GM12892 (cell line): ENCODE measurements around the gene CBX2.

Source experiments
- DNase-seq: peaks from one replicate; pipeline ENCODE4 v3.0.0; 2011; ENCODE audit not compliant: insufficient read length
- FAIRE-seq: peaks from 2 replicates; lab custom pipeline; 2011; peaks lifted over from hg19 to GRCh38; lab: Jason Lieb, UNC
- POLR2A ChIP-seq: IDR thresholded peaks from 2 replicates; pipeline ENCODE4 v1.6.1; 2011; ENCODE audit warnings: low read depth, low read length, control low read depth
- POLR2AphosphoS5 ChIP-seq: IDR thresholded peaks from 2 replicates; pipeline ENCODE4 v1.6.1; 2011; ENCODE audit warnings: low read depth, low read length, control low read depth
- TAF1 ChIP-seq: IDR thresholded peaks from 2 replicates; pipeline ENCODE4 v1.6.1; 2011; ENCODE audit warnings: low read depth, mild to moderate bottlenecking, control low read depth, low read length, borderline replicate concordance

Gene CBX2

GRCh38 chr17:79833744-79834564, 56.0 kb downstream of the CBX2 start:
- FAIRE-seq (no peak), DNase-seq (no peak)
- TF ChIP-seq POLR2AphosphoS5 (no peak), TAF1 (no peak), POLR2A (no peak)

GRCh38 chr17:79834565-79835469, 56.9 kb downstream of the CBX2 start:
- FAIRE-seq: no peak
- TF ChIP-seq TAF1 (no peak), POLR2A (0 out of 2 replicates have a peak, but pooled peaks have one; percentile 29)

GRCh38 chr17:79835470-79835899, 57.5 kb downstream of the CBX2 start:
- DNase-seq (no peak), FAIRE-seq (no peak)
- TF ChIP-seq POLR2A: no peak
- no peak for TF ChIP-seq POLR2AphosphoS5
- TF ChIP-seq TAF1: no peak

More at GRCh38 chr17:79834565-79835469, 56.9 kb downstream of the CBX2 start:
- no peak for DNase-seq

GRCh38 chr17:79835953-79836509, 58.1 kb downstream of the CBX2 start:
- TF ChIP-seq POLR2AphosphoS5 (no peak), POLR2A (no peak)
- no peak for FAIRE-seq
- DNase-seq: no peak

GRCh38 chr17:79836510-79836971, 58.6 kb downstream of the CBX2 start:
- TF ChIP-seq TAF1 (no peak), POLR2A (no peak), POLR2AphosphoS5 (no peak)
- no peak for FAIRE-seq
- DNase-seq: no peak

- FAIRE-seq (peak; percentile 95), DNase-seq (peak; percentile 85)
- no peak; the same call in 1 of the 2 replicates for TF ChIP-seq POLR2A
- 0 out of 2 replicates have a peak, but pooled peaks have one; percentile 24 for TF ChIP-seq POLR2AphosphoS5
These were observed 59.3 kb downstream of the CBX2 start for GRCh38 chr17:79836972-79837887.
